Keratinocyte (primary cell): Measurements from ENCODE around the gene SLX4IP. TPM values are rescaled to one million over a fixed set of nuclear protein-coding genes. Genes with fewer than 3 reads are reported as not detected.

Experiments
- DNase-seq: peaks from one replicate; pipeline ENCODE4 v3.0.0-alpha.2; 2011; ENCODE audit warnings: low read depth, missing footprints, low spot score
- FAIRE-seq: peaks from 2 replicates; lab custom pipeline; 2011; peaks lifted over from hg19 to GRCh38; lab: Jason Lieb, UNC
- H2AFZ ChIP-seq: 2 replicates; pipeline ENCODE4 v1.6.0; 2012; ENCODE audit warnings: low read length, control low read depth, inconsistent platforms; ENCODE audit not compliant: control insufficient read depth
- H3K27ac ChIP-seq: 2 replicates; pipeline ENCODE4 v1.5.1; 2011; ENCODE audit warnings: low read length; ENCODE audit not compliant: control insufficient read depth, insufficient read depth
- H3K27me3 ChIP-seq: 3 replicates; pipeline ENCODE4 v1.6.0; 2011; ENCODE audit warnings: low read length; ENCODE audit not compliant: control insufficient read depth, insufficient read depth; ENCODE audit errors: extremely low read depth
- H3K36me3 ChIP-seq, 2 experiments: 2 replicates in 1 of 2; 3 replicates in 1 of 2; pipeline ENCODE4 v1.5.1; 2011; ENCODE audit warnings: low read length in 2 of 2, mild to moderate bottlenecking in 1 of 2; ENCODE audit not compliant: control insufficient read depth in 2 of 2, insufficient read depth in 2 of 2; ENCODE audit errors: extremely low read depth in 1 of 2
- H3K4me1 ChIP-seq: 3 replicates; pipeline ENCODE4 v1.5.1; 2011; ENCODE audit warnings: low read length; ENCODE audit not compliant: control insufficient read depth, insufficient read depth; ENCODE audit errors: extremely low read depth
- H3K4me2 ChIP-seq: 3 replicates; pipeline ENCODE4 v1.6.0; 2011; ENCODE audit warnings: low read depth, low read length; ENCODE audit not compliant: control insufficient read depth, insufficient read depth; ENCODE audit errors: extremely low read depth
- H3K4me3 ChIP-seq, 3 experiments: fragments of 200-600 bp in 1 of 3; sonication (generic) in 1 of 3; 2 replicates in 2 of 3; 3 replicates in 1 of 3; pipeline ENCODE4 v1.5.1; 2011 to 2016; ENCODE audit warnings: low read length in 3 of 3, mild to moderate bottlenecking in 3 of 3, control low read depth in 2 of 3, inconsistent platforms in 1 of 3, low read depth in 1 of 3, mixed read lengths in 1 of 3, mixed run types in 1 of 3, moderate library complexity in 1 of 3; ENCODE audit not compliant: control insufficient read depth in 2 of 3, insufficient read depth in 2 of 3; ENCODE audit errors: extremely low read depth in 1 of 3
- H3K79me2 ChIP-seq: 2 replicates; pipeline ENCODE4 v1.6.0; 2012; ENCODE audit warnings: low read length; ENCODE audit not compliant: control insufficient read depth, insufficient read depth
- H3K9ac ChIP-seq: 3 replicates; pipeline ENCODE4 v1.6.0; 2011; ENCODE audit warnings: low read length; ENCODE audit not compliant: control insufficient read depth, insufficient read depth; ENCODE audit errors: extremely low read depth
- H3K9me1 ChIP-seq: 3 replicates; pipeline ENCODE4 v1.6.0; 2011; ENCODE audit warnings: low read length; ENCODE audit not compliant: control insufficient read depth, insufficient read depth; ENCODE audit errors: extremely low read depth
- H3K9me3 ChIP-seq: 2 replicates; pipeline ENCODE4 v1.5.1; 2012; ENCODE audit warnings: low read depth, low read length; ENCODE audit not compliant: control insufficient read depth
- H4K20me1 ChIP-seq: 3 replicates; pipeline ENCODE4 v1.6.0; 2011; ENCODE audit warnings: low read length; ENCODE audit not compliant: control insufficient read depth, insufficient read depth; ENCODE audit errors: extremely low read depth
- EZH2 ChIP-seq: IDR thresholded peaks from one replicate; pipeline ENCODE4 v1.6.1; 2012; ENCODE audit warnings: inconsistent platforms, mild to moderate bottlenecking, low read length, moderate library complexity
- dilution Hi-C: fragments of 300-500 bp; cut with MboI; formaldehyde crosslinking; loops from one replicate; pipeline ENCODE4 v1.7.0; 2020; ENCODE audit warnings: low sequenced_read_pairs; ENCODE audit not compliant: extremely low pct_ligation_motif_present
- polyA plus RNA-seq, 5 experiments: library from polyadenylated mRNA; depleted of rRNA in 3 of 5; stranded (reverse) in 3 of 5; stranded (forward) in 1 of 5; unstranded in 1 of 5; fragments of >200 nt; gene quantifications; 1 replicate in 1 of 5; 2 replicates in 3 of 5; 3 replicates in 1 of 5; pipeline versions ENCODE4 v1.2.1 to v1.2.3, GENCODE V29; 2011 to 2012; ENCODE audit warnings: missing spikeins in 2 of 5, low read depth in 1 of 5, low replicate concordance in 1 of 5
- TF ChIP-seq, protein P1 (sequence below), 3 experiments: IDR thresholded peaks in 1 of 3; conservative IDR thresholded peaks in 1 of 3; optimal IDR thresholded peaks in 1 of 3; 2 replicates in 2 of 3; 3 replicates in 1 of 3; pipeline versions ENCODE3 to v1.5.1; 2011; ENCODE audit warnings: low read length in 3 of 3, mild to moderate bottlenecking in 3 of 3, moderate library complexity in 2 of 3, control low read depth in 1 of 3, inconsistent platforms in 1 of 3; ENCODE audit not compliant: insufficient read depth in 2 of 3; ENCODE audit errors: extremely low read depth in 1 of 3

The SLX4IP gene
- polyA plus RNA-seq, 1 donor (not counting 4 experiments of a cell fraction or from before 2014, with no cell fraction given): 3.0 TPM

DNA sequence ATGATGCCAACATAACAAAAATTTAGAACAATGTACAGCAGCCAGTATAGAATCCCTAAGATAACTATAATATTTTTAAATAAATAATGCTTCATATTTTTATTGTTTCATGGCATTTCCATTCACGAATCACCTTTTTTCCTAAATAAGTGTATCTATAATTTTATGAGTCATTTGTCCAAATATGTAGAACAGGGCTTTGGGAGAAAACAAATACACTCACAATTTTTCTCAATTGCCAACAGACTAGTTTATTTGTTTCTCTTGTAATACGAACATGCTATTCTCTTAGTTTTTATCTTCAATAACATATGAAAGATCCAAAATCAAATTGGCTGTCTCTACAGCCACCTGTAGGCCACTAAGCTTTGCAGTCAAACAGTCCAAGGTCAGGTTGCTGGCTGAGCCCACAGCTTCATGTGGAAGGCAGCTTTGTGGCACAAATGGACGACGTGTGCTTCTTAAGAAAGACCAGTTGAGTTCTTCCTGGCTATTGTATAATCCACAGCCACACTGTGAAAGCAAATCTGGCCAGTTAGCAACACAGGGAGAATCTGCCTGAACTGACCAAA, 30.1 kb upstream of the SLX4IP start:
- Histone ChIP-seq H4K20me1 (no peaks in the 10 kb centered on the region), H3K9me1 (no peaks in the 10 kb centered on the region), H2AFZ (no peak overlapping the region), H3K9me3 (no peaks in the 10 kb centered on the region), H3K4me2 (no peak overlapping the region), H3K4me3 (no peak overlapping the region), H3K27me3 (no peaks in the 10 kb centered on the region), H3K36me3 (peaks cover 3 to 7% of the 10 kb centered on the region in 2 experiments), H3K9ac (no peak overlapping the region), H3K27ac (no peak overlapping the region), H3K79me2 (no peaks in the 10 kb centered on the region), H3K4me1 (no peaks in the 10 kb centered on the region)
- dilution Hi-C loops: no loop called here
- TF ChIP-seq EZH2: no peak
- TF ChIP-seq, protein P1, sequence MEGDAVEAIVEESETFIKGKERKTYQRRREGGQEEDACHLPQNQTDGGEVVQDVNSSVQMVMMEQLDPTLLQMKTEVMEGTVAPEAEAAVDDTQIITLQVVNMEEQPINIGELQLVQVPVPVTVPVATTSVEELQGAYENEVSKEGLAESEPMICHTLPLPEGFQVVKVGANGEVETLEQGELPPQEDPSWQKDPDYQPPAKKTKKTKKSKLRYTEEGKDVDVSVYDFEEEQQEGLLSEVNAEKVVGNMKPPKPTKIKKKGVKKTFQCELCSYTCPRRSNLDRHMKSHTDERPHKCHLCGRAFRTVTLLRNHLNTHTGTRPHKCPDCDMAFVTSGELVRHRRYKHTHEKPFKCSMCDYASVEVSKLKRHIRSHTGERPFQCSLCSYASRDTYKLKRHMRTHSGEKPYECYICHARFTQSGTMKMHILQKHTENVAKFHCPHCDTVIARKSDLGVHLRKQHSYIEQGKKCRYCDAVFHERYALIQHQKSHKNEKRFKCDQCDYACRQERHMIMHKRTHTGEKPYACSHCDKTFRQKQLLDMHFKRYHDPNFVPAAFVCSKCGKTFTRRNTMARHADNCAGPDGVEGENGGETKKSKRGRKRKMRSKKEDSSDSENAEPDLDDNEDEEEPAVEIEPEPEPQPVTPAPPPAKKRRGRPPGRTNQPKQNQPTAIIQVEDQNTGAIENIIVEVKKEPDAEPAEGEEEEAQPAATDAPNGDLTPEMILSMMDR (optimal IDR thresholded peaks at IDR 0.05 in 1 of 3, IDR thresholded peaks at IDR 0.05 in 1 of 3, conservative IDR thresholded peaks at IDR 0.05 in 1 of 3; ENCODE audit: extremely low read depth in 1 of 3, insufficient read depth in 2 of 3, low read length in 3 of 3): no peak
- FAIRE-seq (no peak), DNase-seq (no peak)

DNA sequence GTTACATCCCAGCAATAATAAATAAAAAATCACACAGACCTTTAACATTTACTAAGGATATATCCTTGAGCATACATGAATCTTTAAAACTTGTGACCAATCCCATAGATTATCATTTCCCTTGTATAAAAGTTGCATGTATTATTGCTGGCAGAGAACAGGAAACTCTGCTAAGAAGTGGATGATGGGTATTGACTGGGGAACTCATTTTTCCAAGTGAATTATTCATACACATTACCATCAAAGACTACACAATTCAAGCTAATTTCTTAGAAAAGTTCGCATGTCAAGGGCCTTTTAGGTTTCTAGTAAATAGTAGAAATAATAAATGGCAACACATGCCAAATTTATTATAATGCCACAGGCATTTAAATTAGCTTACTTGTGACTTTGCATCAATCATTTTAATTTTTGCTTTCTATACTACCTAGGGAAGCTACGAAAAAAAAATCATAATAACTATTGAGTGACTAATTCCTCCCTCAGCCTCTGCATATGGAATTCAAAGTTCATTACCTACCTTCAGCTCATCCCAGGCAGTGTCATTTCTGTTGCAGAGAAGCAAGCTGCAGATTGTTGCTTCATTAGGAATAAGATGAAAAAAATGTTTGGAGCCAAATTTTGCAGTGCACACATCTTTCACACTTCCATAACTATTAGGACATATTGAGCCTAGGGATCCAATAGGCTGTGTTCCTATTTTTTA, 26.8 kb upstream of the SLX4IP start:
- TF ChIP-seq, protein P1 (optimal IDR thresholded peaks at IDR 0.05 in 1 of 3, IDR thresholded peaks at IDR 0.05 in 1 of 3, conservative IDR thresholded peaks at IDR 0.05 in 1 of 3; ENCODE audit: extremely low read depth in 1 of 3, insufficient read depth in 2 of 3, low read length in 3 of 3): no peak
- TF ChIP-seq EZH2: no peak

More for the DNA sequence above, 26.8 kb upstream of the SLX4IP start:
- Histone ChIP-seq H3K36me3 (peaks cover 7 to 13% of the 10 kb centered on the region in 2 experiments), H2AFZ (no peak overlapping the region), H3K4me3 (no peak overlapping the region), H3K4me1 (no peaks in the 10 kb centered on the region), H3K4me2 (no peak overlapping the region), H3K9me1 (no peaks in the 10 kb centered on the region), H3K9me3 (no peaks in the 10 kb centered on the region), H3K27ac (no peak overlapping the region), H4K20me1 (no peaks in the 10 kb centered on the region), H3K79me2 (no peaks in the 10 kb centered on the region), H3K27me3 (no peaks in the 10 kb centered on the region), H3K9ac (no peak overlapping the region)
- dilution Hi-C loops: no loop called here
- FAIRE-seq: no peak
- no peak for DNase-seq
